BJ (cell line): ENCODE results near the gene CRELD2. TPM values are rescaled to one million over a fixed set of nuclear protein-coding genes. Genes with fewer than 3 reads are reported as not detected.

Experiments
- CTCF ChIA-PET: fragments of 350-600 bp; formaldehyde crosslinking; extraction: SDS; loops from one replicate; lab custom pipeline; 2021; ENCODE audit warnings: antibody characterized with exemption, inconsistent platforms; lab: Yijun Ruan, JAX
- POLR2A ChIA-PET: fragments of 300-600 bp; sonication (Branson Sonifier 250); formaldehyde crosslinking; extraction: SDS; loops from one replicate; lab custom pipeline; 2021; ENCODE audit warnings: antibody characterized with exemption; lab: Charles Lee
- DNase-seq: peaks from one replicate; pipeline ENCODE4 v3.0.0-alpha.2; 2011; ENCODE audit warnings: low read depth
- H3K27me3 ChIP-seq: 2 replicates; pipeline ENCODE4 v1.6.0; 2011; ENCODE audit warnings: low read length; ENCODE audit not compliant: control insufficient read depth, insufficient read depth
- H3K36me3 ChIP-seq: 2 replicates; pipeline ENCODE4 v1.5.1; 2011; ENCODE audit warnings: low read length; ENCODE audit not compliant: control insufficient read depth, insufficient read depth
- H3K4me3 ChIP-seq: 2 replicates; pipeline ENCODE4 v1.5.1; 2011; ENCODE audit warnings: low read depth, mild to moderate bottlenecking, control low read depth, low read length
- CTCF ChIP-seq: IDR thresholded peaks from 2 replicates; pipeline ENCODE4 v1.5.1; 2011; ENCODE audit warnings: low read depth, mild to moderate bottlenecking, control low read depth, inconsistent platforms, low read length, moderate library complexity; ENCODE audit not compliant: insufficient read depth
- polyA plus RNA-seq: library from polyadenylated mRNA; depleted of rRNA; stranded (reverse); fragments of >200 nt; gene quantifications from 2 replicates; pipeline ENCODE4 v1.2.3, GENCODE V29; 2011

The CRELD2 gene
- polyA plus RNA-seq, 1 experiment: 54.1 TPM

GRCh38 chr22:49929994-49930575 is 11.7 kb downstream of the CRELD2 start:
- CTCF ChIA-PET: interaction anchor here (0.7 to 5.0 kb wide), 25 partner anchors 10 to 568 kb away, joined by 3 to 103 read pairs (median 4); partner anchors contain the start of gene IL17REL
- Histone ChIP-seq H3K27me3 (no peaks in the 10 kb centered on the region), H3K36me3 (no peaks in the 10 kb centered on the region; the same call in 1 of the 2 replicates), H3K4me3 (no peak overlapping the region)
- DNase-seq: no peak
- TF ChIP-seq CTCF: no peak
- POLR2A ChIA-PET: no interaction called here

DNA sequence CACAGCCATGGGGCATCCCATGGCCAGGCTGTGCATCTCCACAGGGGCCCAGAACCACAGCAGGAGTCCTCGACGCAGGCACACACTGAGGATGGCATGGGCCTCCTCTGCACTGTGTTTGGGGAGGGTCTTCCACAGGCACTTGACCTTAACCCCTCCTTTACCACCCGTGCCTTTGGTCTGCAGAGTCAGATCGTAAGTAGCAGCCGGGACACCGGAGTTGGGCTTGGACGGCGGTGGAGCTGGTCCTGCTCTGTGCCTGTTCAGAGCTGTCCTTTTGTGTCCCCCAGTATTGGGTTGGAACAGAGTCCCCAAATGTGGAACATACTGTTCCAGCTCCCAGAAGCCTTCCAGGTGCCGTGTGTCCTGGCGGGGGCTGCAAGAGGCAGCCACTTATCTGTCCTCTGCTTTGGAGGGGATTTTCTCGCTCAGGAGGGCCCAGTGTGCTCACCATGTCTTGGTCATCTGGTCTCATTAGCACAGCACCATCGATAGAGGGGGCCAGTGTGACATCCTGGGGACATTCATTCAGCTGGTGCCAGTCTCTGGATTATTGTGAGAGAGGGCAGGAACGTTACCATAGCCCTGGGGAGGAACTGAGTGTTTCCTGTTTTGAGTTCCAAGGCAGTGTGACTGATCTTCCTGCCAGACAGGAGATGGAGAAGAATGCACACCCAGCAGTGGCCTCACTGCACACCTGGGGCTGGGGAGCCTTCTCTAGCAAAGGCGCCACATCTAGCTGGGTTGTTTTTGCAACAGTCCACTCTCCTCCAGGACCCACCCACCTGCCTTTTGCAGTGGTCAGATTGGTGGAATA is 12.4 kb downstream of the CRELD2 start:
- POLR2A ChIA-PET: no interaction called here
- Histone ChIP-seq H3K27me3 (no peaks in the 10 kb centered on the region), H3K36me3 (no peaks in the 10 kb centered on the region), H3K4me3 (no peak overlapping the region)
- CTCF ChIA-PET: interaction anchor here (0.6 to 5.0 kb wide), 26 partner anchors 11 to 567 kb away, joined by 3 to 103 read pairs (median 4); partner anchors contain the start of gene IL17REL
- peak; percentile 19 for DNase-seq
- peak; percentile 65 for TF ChIP-seq CTCF

DNA sequence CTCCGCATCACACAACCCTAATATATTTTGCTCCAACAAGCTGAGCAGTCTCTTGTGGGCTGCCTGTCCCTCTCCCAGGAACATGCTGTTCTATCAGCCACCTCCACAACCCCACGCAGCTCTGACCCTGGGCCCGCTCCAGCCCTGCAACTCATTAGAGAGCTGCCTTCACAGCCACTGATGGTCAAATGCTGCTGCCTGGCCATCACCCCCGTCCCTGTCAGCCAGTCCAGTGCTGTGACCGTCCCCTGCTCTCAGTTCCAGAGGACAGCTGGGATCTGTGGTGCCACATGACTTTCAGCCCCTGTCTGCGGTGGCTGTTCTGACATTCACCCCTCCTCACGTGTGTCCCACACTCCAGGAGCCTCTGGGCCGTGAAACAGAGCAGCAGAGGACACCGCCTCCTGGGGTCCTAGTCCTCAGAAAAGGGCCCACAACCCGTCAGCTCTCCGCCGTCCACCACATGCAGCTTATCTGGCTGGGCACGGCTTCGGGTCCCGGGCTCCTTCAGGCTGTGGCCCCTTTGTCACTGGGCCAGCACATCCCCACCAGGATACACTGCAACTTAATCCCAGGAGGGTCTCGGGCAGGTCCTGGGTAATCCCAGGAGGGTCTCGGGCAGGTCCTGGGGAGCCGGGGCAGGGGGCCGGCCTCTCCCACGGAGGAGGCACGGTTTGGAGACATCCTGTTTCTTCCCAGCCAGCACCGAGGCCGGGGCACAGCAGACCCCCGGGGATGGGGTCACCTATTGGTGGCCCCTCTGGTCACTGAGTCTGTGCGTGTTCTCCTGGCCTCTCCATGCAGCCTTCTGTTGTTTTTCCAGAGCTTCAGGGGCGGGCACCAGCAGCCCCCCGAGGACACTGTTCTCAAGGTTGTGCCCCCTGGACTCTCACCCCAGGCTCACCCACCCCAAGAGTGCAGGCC is 15.1 kb downstream of the CRELD2 start:
- H3K27me3 ChIP-seq: no peaks in the 10 kb centered on the region

GRCh38 chr22:49934160-49934890 is 15.9 kb downstream of the CRELD2 start:
- no peaks in the 10 kb centered on the region for H3K27me3 ChIP-seq
- H3K36me3 ChIP-seq: no peaks in the 10 kb centered on the region
- ChIA-PET POLR2A (no interaction called here), CTCF (interaction anchor here (5.0 kb wide), 1 partner anchor 96 kb away, joined by 103 read pairs; no protein-coding TSS in a partner anchor)
- TF ChIP-seq CTCF: no peak
- DNase-seq: no peak
- H3K4me3 ChIP-seq: peak overlapping the region; percentile 57

More for the DNA sequence above, 15.1 kb downstream of the CRELD2 start:
- ChIA-PET CTCF (interaction anchor here (0.5 to 5.0 kb wide), 10 partner anchors 13 to 165 kb away, joined by 3 to 103 read pairs (median 4); partner anchors contain the start of gene PIM3), POLR2A (no interaction called here)
- TF ChIP-seq CTCF: no peak
- no peak overlapping the region for H3K4me3 ChIP-seq
- no peaks in the 10 kb centered on the region for H3K36me3 ChIP-seq
- no peak for DNase-seq
